Stimulated activated CD8-positive, alpha-beta memory T cell treated with anti-CD3 and anti-CD28 coated beads, Interleukin-15, amount 100 ng/mL, for 24 hours (primary cell): Measurements from ENCODE around the gene TMC3.
"Not testable (repeated sequence)": the region's sequence is repeated elsewhere in the genome, so short reads cannot be mapped to it uniquely, and the experiment has no call there.

ENCODE experiments used
- DNase-seq: peaks from one replicate; pipeline ENCODE4 v3.0.0-alpha.2; 2020; ENCODE audit warnings: low read depth

TMC3 gene

GRCh38 chr15:81343371-81343770, 30.6 kb downstream of the TMC3 start:
- no peak for DNase-seq

GRCh38 chr15:81341351-81341750, 32.7 kb downstream of the TMC3 start:
- DNase-seq = no peak

GRCh38 chr15:81339851-81340250, 34.2 kb downstream of the TMC3 start:
- no peak for DNase-seq

- DNase-seq = no peak
Observed at GRCh38 chr15:81339321-81339720, 34.7 kb downstream of the TMC3 start.

- DNase-seq = no peak
Observed at GRCh38 chr15:81338170-81339007, 35.6 kb downstream of the TMC3 start.

- DNase-seq = no peak
Observed at GRCh38 chr15:81337713-81338157, 36.3 kb downstream of the TMC3 start.

- DNase-seq = no peak
Observed at GRCh38 chr15:81337241-81337640, 36.8 kb downstream of the TMC3 start.

GRCh38 chr15:81336568-81336967, 37.4 kb downstream of the TMC3 start:
- DNase-seq = no peak

GRCh38 chr15:81335631-81336030, 38.4 kb downstream of the TMC3 start:
- no peak for DNase-seq

GRCh38 chr15:81334768-81335435, 39.1 kb downstream of the TMC3 start:
- no peak for DNase-seq

GRCh38 chr15:81333363-81333762, 40.6 kb downstream of the TMC3 start:
- DNase-seq = no peak

GRCh38 chr15:81332326-81332725, 41.7 kb downstream of the TMC3 start:
- no peak for DNase-seq

- no peak for DNase-seq
Observed at GRCh38 chr15:81331600-81331999, 42.4 kb downstream of the TMC3 start.

GRCh38 chr15:81331141-81331540, 42.9 kb downstream of the TMC3 start:
- DNase-seq = not testable (repeated sequence)

- DNase-seq = no peak
Observed at GRCh38 chr15:81330366-81331090, 43.5 kb downstream of the TMC3 start.

- no peak for DNase-seq
Observed at GRCh38 chr15:81329446-81329845, 44.6 kb downstream of the TMC3 start.

- DNase-seq = no peak
Observed at GRCh38 chr15:81327516-81327915, 46.5 kb downstream of the TMC3 start.

GRCh38 chr15:81326466-81327212, 47.4 kb downstream of the TMC3 start:
- no peak for DNase-seq

- DNase-seq = peak; percentile 85
Observed at GRCh38 chr15:81323944-81324881, 49.8 kb downstream of the TMC3 start, which contains the start of gene STARD5. Gene STARD5 (minus strand): TSS chr15:81324141. CDS start chr15:81324099, 42 bp downstream.

GRCh38 chr15:81323559-81323943, 50.5 kb downstream of the TMC3 start:
- no peak for DNase-seq
